ENCODE data around the gene PRSS33. TPM values are rescaled to one million over a fixed set of nuclear protein-coding genes. Genes with fewer than 3 reads are reported as not detected.

PRSS33 gene
- total RNA-seq, 4 donors from 2014 or later: not detected

- no peaks in the 10 kb centered on the region for H3K9me3 ChIP-seq
- intact Hi-C loops (cut with DNase I; ENCODE audit: low total_unique reads): no loop called here
- in situ Hi-C loops (cut with MboI; ENCODE audit: low pct_ligation_motif_present in 1 of 4, low pct_unique_long_range_greater_than_20kb in 1 of 4, low sequenced_read_pairs in 3 of 4): no loop called here
- H3K27me3 ChIP-seq: peaks cover 16% of the 10 kb centered on the region
- 73 to 100% methylated on average over 1 to 8 of the region's 8 CpGs for WGBS, 2 donors (ENCODE audit: low coverage in 1 of 2)
- H3K4me1 ChIP-seq: no peaks in the 10 kb centered on the region
- H3K27ac ChIP-seq: no peak overlapping the region
- H3K36me3 ChIP-seq: no peaks in the 10 kb centered on the region
- no peak for TF ChIP-seq POLR2A (IDR thresholded peaks at IDR 0.05)
- TF ChIP-seq POLR2AphosphoS5 (IDR thresholded peaks at IDR 0.05): no peak
- TF ChIP-seq CTCF (IDR thresholded peaks at IDR 0.05): no peak
- no peak for TF ChIP-seq EP300 (IDR thresholded peaks at IDR 0.05; ENCODE audit: low read depth)
- no peak for DNase-seq
- no peak overlapping the region for H3K4me3 ChIP-seq
Observed at GRCh38 chr16:2739625-2740430, 47.5 kb downstream of the PRSS33 start.

- Histone ChIP-seq H3K27me3 (peaks cover 16% of the 10 kb centered on the region), H3K36me3 (no peaks in the 10 kb centered on the region), H3K4me1 (no peaks in the 10 kb centered on the region), H3K4me3 (no peak overlapping the region), H3K9me3 (no peaks in the 10 kb centered on the region), H3K27ac (no peak overlapping the region)
- DNase-seq: no peak
- intact Hi-C loops (cut with DNase I; ENCODE audit: low total_unique reads) (no loop called here), in situ Hi-C loops (cut with MboI; ENCODE audit: low pct_ligation_motif_present in 1 of 4, low pct_unique_long_range_greater_than_20kb in 1 of 4, low sequenced_read_pairs in 3 of 4) (no loop called here)
- 60% methylated on average over 1 of the region's 5 CpGs; no CpG with 5 or more reads in 1 of the 2 donors for WGBS, 2 donors (ENCODE audit: low coverage in 1 of 2)
- TF ChIP-seq CTCF (IDR thresholded peaks at IDR 0.05): no peak
- no peak for TF ChIP-seq POLR2A (IDR thresholded peaks at IDR 0.05)
- no peak for TF ChIP-seq EP300 (IDR thresholded peaks at IDR 0.05; ENCODE audit: low read depth)
Observed at GRCh38 chr16:2738615-2739014, 48.7 kb downstream of the PRSS33 start.

- intact Hi-C loops (cut with DNase I; ENCODE audit: low total_unique reads): no loop called here
- H3K27me3 ChIP-seq: peaks cover 16% of the 10 kb centered on the region
- no peak for DNase-seq
Observed at GRCh38 chr16:2737895-2738418, 49.4 kb downstream of the PRSS33 start.

More at GRCh38 chr16:2737895-2738418, 49.4 kb downstream of the PRSS33 start:
- Histone ChIP-seq H3K4me1 (no peaks in the 10 kb centered on the region), H3K27ac (no peak overlapping the region), H3K9me3 (no peaks in the 10 kb centered on the region), H3K36me3 (no peaks in the 10 kb centered on the region), H3K4me3 (no peak overlapping the region)
- TF ChIP-seq CTCF (IDR thresholded peaks at IDR 0.05) (no peak), EP300 (IDR thresholded peaks at IDR 0.05; ENCODE audit: low read depth) (no peak), POLR2AphosphoS5 (IDR thresholded peaks at IDR 0.05) (no peak), POLR2A (IDR thresholded peaks at IDR 0.05) (no peak)
- 62% methylated on average over 7 of the region's 7 CpGs; no CpG with 5 or more reads in 1 of the 2 donors for WGBS, 2 donors (ENCODE audit: low coverage in 1 of 2)
- in situ Hi-C loops (cut with MboI; ENCODE audit: low pct_ligation_motif_present in 1 of 4, low pct_unique_long_range_greater_than_20kb in 1 of 4, low sequenced_read_pairs in 3 of 4): no loop called here
